Osteocyte (in vitro differentiated cells): ENCODE results near the gene C12orf57. TPM values are rescaled to one million over a fixed set of nuclear protein-coding genes. Genes with fewer than 3 reads are reported as not detected.

Experiments used
- DNase-seq: peaks from one replicate; pipeline ENCODE4 v3.0.0; 2021; ENCODE audit warnings: mixed read lengths; ENCODE audit not compliant: unreplicated experiment; ENCODE audit errors: extremely low spot score
- H3K27ac Mint-ChIP-seq: one replicate; pipeline ENCODE4 v1.8.0; 2021; ENCODE audit warnings: mild to moderate bottlenecking, mixed read lengths; ENCODE audit not compliant: unreplicated experiment
- H3K27me3 Mint-ChIP-seq: one replicate; pipeline ENCODE4 v1.8.0; 2021; ENCODE audit warnings: mixed read lengths; ENCODE audit not compliant: unreplicated experiment
- H3K36me3 Mint-ChIP-seq: one replicate; pipeline ENCODE4 v1.8.0; 2021; ENCODE audit warnings: mixed read lengths; ENCODE audit not compliant: unreplicated experiment
- H3K4me1 Mint-ChIP-seq: one replicate; pipeline ENCODE4 v1.8.0; 2021; ENCODE audit warnings: mixed read lengths; ENCODE audit not compliant: unreplicated experiment
- H3K4me3 Mint-ChIP-seq: one replicate; pipeline ENCODE4 v1.8.0; 2021; ENCODE audit warnings: mild to moderate bottlenecking, moderate library complexity, mixed read lengths; ENCODE audit not compliant: unreplicated experiment
- H3K9me3 Mint-ChIP-seq: one replicate; pipeline ENCODE4 v1.8.0; 2021; ENCODE audit warnings: mixed read lengths; ENCODE audit not compliant: unreplicated experiment
- total RNA-seq: library from RNA; stranded (reverse); gene quantifications from 2 replicates; pipeline ENCODE4 v1.2.1, GENCODE V29; 2021
- TF ChIP-seq, protein P1 (sequence below): fragments of 200-600 bp; sonication (generic); IDR thresholded peaks from 2 replicates; pipeline ENCODE4 v1.5.0; 2021; ENCODE audit warnings: antibody characterized with exemption, mild to moderate bottlenecking, moderate library complexity

C12orf57 gene
- total RNA-seq, 1 donor from 2014 or later, result 309 TPM

GRCh38 chr12:6952121-6952862, 8.5 kb downstream of the C12orf57 start:
- no peaks in the 10 kb centered on the region for H3K27me3 Mint-ChIP-seq
- DNase-seq, result no peak
- peaks cover 4% of the 10 kb centered on the region for H3K36me3 Mint-ChIP-seq
- no peaks in the 10 kb centered on the region for H3K9me3 Mint-ChIP-seq
- H3K27ac Mint-ChIP-seq, result no peak overlapping the region
- H3K4me1 Mint-ChIP-seq, result peaks cover 23% of the 10 kb centered on the region
- TF ChIP-seq, protein P1, sequence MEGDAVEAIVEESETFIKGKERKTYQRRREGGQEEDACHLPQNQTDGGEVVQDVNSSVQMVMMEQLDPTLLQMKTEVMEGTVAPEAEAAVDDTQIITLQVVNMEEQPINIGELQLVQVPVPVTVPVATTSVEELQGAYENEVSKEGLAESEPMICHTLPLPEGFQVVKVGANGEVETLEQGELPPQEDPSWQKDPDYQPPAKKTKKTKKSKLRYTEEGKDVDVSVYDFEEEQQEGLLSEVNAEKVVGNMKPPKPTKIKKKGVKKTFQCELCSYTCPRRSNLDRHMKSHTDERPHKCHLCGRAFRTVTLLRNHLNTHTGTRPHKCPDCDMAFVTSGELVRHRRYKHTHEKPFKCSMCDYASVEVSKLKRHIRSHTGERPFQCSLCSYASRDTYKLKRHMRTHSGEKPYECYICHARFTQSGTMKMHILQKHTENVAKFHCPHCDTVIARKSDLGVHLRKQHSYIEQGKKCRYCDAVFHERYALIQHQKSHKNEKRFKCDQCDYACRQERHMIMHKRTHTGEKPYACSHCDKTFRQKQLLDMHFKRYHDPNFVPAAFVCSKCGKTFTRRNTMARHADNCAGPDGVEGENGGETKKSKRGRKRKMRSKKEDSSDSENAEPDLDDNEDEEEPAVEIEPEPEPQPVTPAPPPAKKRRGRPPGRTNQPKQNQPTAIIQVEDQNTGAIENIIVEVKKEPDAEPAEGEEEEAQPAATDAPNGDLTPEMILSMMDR, result no peak
- no peak overlapping the region for H3K4me3 Mint-ChIP-seq

DNA sequence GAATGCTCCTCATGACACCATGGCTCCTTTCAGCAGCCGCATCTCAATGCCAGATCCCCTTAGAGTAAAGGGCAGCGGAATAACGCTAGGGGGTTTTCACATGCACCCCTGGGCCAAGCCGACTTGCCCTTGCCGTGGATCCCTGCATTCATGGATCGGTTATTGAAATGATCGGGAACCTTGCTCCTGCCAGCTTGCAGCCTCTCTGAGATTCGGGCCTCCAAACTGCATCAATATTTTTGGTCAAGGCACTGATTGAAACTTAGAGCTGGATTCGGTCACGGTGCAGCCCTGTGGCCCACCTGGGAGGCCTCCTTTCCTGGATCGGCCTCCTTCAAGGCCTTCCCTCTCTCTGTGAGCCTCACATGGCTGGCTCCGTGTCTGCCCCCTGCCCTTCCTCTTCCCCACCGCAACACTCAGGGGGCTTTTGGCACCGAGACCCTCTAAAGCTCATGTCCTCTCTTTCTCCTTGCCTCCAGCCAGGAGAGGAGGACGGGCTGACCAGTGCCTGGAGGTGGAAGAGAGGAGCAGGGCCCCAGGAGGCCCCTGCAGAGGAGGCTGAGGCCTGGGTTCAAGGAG, 9.1 kb downstream of the C12orf57 start:
- H3K36me3 Mint-ChIP-seq, result no peaks in the 10 kb centered on the region
- H3K4me1 Mint-ChIP-seq, result peaks cover 23% of the 10 kb centered on the region
- no peaks in the 10 kb centered on the region for H3K27me3 Mint-ChIP-seq
- no peaks in the 10 kb centered on the region for H3K9me3 Mint-ChIP-seq
- DNase-seq, result no peak
- TF ChIP-seq, protein P1, result no peak
- peak overlapping the region; percentile 90 for H3K27ac Mint-ChIP-seq
- no peak overlapping the region for H3K4me3 Mint-ChIP-seq

DNA sequence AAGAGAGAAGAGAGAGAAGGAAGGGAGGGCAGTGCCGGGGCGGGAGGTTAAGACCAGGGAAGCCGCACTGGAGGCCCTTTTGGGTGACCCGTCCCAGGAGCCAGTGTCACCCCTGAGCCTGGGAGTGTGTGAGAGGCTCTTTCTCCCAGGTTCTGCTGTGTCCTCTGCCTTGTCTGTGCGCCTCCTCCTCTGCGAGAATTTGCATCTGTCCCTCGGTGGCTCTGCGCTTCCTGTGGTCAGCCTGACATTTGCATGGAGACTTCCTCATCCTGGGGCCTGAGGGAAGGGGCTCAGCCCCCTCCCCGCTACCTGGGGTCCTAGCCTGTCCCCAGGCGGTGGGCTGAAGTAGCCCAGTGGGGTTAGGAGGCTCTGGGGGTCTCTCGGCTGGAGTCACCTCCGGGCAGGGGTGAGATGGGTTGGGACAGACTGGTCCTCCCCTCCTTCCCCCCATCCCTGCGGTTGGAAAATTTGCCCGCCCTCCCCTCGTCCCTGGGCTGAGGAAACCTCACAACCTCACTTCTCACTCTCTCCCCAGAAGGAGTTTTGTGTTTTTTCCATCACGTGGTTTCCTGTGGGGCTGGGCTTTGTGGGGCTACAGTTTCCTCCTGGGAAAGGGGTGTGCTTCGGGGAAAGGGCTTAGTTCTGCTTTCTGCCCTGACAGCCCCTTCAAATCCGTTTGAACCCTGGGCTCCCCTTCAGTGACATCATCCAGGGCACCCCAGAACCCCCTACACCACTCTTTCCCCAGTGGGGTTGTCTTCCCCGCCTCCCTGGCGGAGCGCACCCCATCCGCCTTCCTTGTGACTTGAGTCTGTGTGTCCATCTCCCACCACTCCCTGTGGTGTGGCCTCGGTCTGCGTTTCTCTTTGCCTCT, 9.9 kb downstream of the C12orf57 start:
- DNase-seq, result no peak
- no peaks in the 10 kb centered on the region for H3K27me3 Mint-ChIP-seq
- peaks cover 23% of the 10 kb centered on the region for H3K4me1 Mint-ChIP-seq
- H3K36me3 Mint-ChIP-seq, result no peaks in the 10 kb centered on the region
- TF ChIP-seq, protein P1, result no peak
- no peaks in the 10 kb centered on the region for H3K9me3 Mint-ChIP-seq
- H3K4me3 Mint-ChIP-seq, result no peak overlapping the region
- H3K27ac Mint-ChIP-seq, result peak overlapping the region; percentile 90

- H3K27me3 Mint-ChIP-seq, result no peaks in the 10 kb centered on the region
- H3K4me1 Mint-ChIP-seq, result peaks cover 27% of the 10 kb centered on the region
- H3K27ac Mint-ChIP-seq, result peak overlapping the region; percentile 90
- no peaks in the 10 kb centered on the region for H3K36me3 Mint-ChIP-seq
- TF ChIP-seq, protein P1, result no peak
- H3K4me3 Mint-ChIP-seq, result no peak overlapping the region
- no peak for DNase-seq
- H3K9me3 Mint-ChIP-seq, result no peaks in the 10 kb centered on the region
Observed at GRCh38 chr12:6954316-6955107, 10.7 kb downstream of the C12orf57 start.
